ENCODE results near the gene ASRGL1.
"Not testable (repeated sequence)": the region's sequence is repeated elsewhere in the genome, so short reads cannot be mapped to it uniquely, and the experiment has no call there.

ASRGL1 gene

GRCh38 chr11:62315431-62315830 is 21.8 kb upstream of the ASRGL1 start:
- no peak for DNase-seq (ENCODE audit: extremely low read depth, low read depth)
- no peak overlapping the region for H3K4me3 ChIP-seq (replicated peaks; ENCODE audit: low read depth, low read length)
- TF ChIP-seq CTCF (IDR thresholded peaks at IDR 0.05; ENCODE audit: low read depth, low read length, missing control alignments) = no peak

GRCh38 chr11:62322524-62322923 is 14.7 kb upstream of the ASRGL1 start:
- H3K4me3 ChIP-seq (replicated peaks; ENCODE audit: low read depth, low read length) = no peak overlapping the region
- TF ChIP-seq CTCF (IDR thresholded peaks at IDR 0.05; ENCODE audit: low read depth, low read length, missing control alignments) = no peak
- DNase-seq (ENCODE audit: extremely low read depth, low read depth) = no peak

- no peak overlapping the region for H3K4me3 ChIP-seq (replicated peaks; ENCODE audit: low read depth, low read length)
- peak; percentile 15 for DNase-seq (ENCODE audit: extremely low read depth, low read depth)
- peak; percentile 80 for TF ChIP-seq CTCF (IDR thresholded peaks at IDR 0.05; ENCODE audit: low read depth, low read length, missing control alignments)
Measured at GRCh38 chr11:62324731-62325556, 12.3 kb upstream of the ASRGL1 start.

- not testable (repeated sequence) for H3K4me3 ChIP-seq (replicated peaks; ENCODE audit: low read depth, low read length); DNase-seq (ENCODE audit: extremely low read depth, low read depth)
Measured at GRCh38 chr11:62325781-62326180, 11.5 kb upstream of the ASRGL1 start.

GRCh38 chr11:62326719-62327118 is 10.5 kb upstream of the ASRGL1 start:
- not testable (repeated sequence) for H3K4me3 ChIP-seq (replicated peaks; ENCODE audit: low read depth, low read length); DNase-seq (ENCODE audit: extremely low read depth, low read depth)

GRCh38 chr11:62327541-62327940 is 9.7 kb upstream of the ASRGL1 start:
- DNase-seq (ENCODE audit: extremely low read depth, low read depth); H3K4me3 ChIP-seq (replicated peaks; ENCODE audit: low read depth, low read length): not testable (repeated sequence)

- not testable (repeated sequence) for DNase-seq (ENCODE audit: extremely low read depth, low read depth); H3K4me3 ChIP-seq (replicated peaks; ENCODE audit: low read depth, low read length)
Measured at GRCh38 chr11:62331264-62331663, 6.0 kb upstream of the ASRGL1 start.

- TF ChIP-seq CTCF (IDR thresholded peaks at IDR 0.05; ENCODE audit: low read depth, low read length, missing control alignments) = no peak
- no peak overlapping the region for H3K4me3 ChIP-seq (replicated peaks; ENCODE audit: low read depth, low read length)
- no peak for DNase-seq (ENCODE audit: extremely low read depth, low read depth)
Measured at GRCh38 chr11:62333768-62334167, 3.5 kb upstream of the ASRGL1 start.

- H3K4me3 ChIP-seq (replicated peaks; ENCODE audit: low read depth, low read length) = peak overlapping the region; percentile 55
- not testable (repeated sequence) for DNase-seq (ENCODE audit: extremely low read depth, low read depth)
Measured at GRCh38 chr11:62336949-62337302, 322 bp upstream of the ASRGL1 start.
